GM10847 (cell line): ENCODE data around the gene SLC5A1.

Experiments used
- POLR2A ChIP-seq: IDR thresholded peaks from 2 replicates; pipeline ENCODE4 v1.6.1; 2011; ENCODE audit not compliant: insufficient read length; ENCODE audit errors: extremely low read depth

SLC5A1 gene

DNA sequence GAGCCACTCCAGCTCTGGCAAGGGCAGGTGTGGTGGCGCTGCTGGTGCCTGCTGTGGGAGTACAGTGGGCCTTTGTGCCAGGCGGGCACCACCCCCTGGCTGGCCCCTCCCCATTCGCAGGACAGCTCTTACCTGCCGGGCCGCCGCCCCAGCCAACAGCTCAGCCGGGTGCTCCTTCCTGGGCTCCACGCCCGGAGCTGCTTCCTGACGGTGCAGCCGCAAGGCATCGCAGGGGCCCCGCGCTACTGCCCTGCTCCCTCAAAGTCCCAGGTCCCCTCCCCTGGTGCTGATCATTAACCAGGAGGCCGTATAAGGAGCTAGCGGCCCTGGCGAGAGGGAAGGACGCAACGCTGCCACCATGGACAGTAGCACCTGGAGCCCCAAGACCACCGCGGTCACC lies at the start of gene SLC5A1:
TSS of gene SLC5A1 (plus strand) at position 338 of the 400 bp plus-strand sequence. CDS start at position 359, 21 bp downstream.
- no peak for TF ChIP-seq POLR2A

DNA sequence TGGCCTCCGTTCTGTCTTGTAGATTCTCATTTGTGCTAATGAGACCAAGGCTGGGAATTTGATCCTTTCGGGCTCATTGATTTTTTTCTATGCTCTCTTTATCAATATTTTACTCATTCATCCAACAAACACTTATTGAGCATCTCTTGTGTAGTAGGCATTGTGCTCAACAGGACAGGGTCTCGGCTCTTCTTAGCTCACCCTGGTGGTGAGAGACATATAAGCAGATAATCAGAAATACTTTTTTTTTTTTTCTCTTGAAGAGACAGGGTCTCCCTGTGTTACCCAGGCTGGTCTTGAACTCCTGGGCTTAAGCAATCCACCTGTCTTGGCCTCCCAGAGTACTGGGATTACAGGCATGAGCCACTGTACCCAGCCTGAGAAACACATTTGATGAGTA lies 48.0 kb upstream of the SLC5A1 start:
- no peak for TF ChIP-seq POLR2A

DNA sequence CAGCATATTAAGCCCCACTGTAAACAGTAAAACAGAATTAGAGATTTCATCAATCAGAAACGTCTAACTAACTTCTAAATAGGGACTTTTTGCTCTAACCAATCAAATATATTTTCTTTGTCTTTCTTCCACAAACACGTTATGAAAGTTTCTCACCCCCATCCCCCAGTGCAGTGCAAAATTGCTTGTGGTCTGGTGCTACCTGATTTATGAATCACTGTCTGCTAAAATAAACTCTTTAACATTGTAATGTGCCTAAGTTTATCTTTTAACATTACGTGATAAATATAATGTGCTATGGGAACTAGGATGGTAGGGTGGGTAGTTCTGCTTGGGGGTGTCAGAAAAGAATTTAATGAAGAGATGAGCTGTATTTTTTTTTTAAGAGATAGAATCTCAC lies 47.3 kb upstream of the SLC5A1 start:
- TF ChIP-seq POLR2A: no peak

DNA sequence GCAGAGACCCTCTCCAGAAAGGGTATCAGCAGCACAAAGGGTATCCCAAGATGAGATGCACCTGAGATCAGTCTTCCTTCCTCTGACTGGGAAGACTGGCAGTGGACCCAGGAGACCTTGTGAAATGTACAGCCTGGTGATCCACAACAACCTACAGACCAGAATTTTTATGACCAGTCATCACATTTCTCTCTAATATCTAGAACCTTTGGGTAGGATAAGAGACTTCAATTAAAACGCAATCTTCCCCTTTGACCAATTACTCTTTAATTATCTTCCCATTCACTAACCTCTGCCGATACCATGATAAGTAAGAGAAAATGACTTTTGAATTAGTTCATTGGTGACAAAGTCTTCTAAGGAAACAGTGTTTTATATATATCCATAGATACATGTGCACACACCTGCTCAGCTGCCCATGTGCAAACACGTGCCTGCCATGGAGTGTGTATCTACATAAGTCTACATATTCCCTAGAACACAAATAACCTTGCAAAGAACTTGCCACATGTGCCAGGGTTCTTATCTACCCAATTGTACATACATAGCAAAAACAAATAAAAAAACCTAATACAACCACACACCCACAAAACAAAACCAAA lies 44.2 kb upstream of the SLC5A1 start:
- no peak for TF ChIP-seq POLR2A

DNA sequence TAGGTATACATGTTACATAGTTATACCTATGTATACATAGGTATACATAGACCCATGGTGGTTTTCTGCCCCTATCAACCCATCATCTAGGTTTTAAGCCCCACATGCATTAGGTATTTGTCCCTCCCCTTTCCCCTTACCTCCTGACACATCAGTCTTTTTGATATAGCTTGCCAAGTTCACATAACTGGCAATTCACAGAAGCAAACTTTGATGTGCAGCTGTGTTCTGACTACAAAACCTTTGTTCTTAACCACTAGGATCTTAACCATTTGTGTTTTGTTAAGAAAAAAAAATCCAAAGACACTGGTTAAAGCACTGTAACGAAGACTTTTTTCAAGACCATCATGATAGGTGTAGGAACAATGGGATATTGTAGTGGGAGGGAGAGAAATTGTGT lies 42.9 kb upstream of the SLC5A1 start:
- no peak for TF ChIP-seq POLR2A

DNA sequence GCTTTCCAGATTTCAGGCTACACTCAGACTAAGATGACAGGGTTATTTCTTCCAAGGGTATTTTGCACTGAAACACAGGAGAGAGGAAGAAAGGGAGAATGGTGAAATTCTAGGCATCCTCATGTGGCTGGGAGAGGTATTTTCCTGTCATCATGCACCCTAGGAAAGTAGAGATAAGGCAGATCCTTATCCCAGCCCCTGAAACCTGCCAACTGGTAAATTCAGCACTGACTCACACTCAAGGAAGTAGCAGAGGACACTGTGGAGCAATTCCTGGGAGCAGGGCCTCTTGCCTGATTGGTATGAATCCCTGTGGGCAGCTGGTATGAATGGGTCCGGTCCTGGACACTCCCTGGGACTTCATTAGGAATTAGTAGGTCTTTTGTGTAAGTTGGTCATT lies 37.6 kb upstream of the SLC5A1 start:
- no peak for TF ChIP-seq POLR2A

DNA sequence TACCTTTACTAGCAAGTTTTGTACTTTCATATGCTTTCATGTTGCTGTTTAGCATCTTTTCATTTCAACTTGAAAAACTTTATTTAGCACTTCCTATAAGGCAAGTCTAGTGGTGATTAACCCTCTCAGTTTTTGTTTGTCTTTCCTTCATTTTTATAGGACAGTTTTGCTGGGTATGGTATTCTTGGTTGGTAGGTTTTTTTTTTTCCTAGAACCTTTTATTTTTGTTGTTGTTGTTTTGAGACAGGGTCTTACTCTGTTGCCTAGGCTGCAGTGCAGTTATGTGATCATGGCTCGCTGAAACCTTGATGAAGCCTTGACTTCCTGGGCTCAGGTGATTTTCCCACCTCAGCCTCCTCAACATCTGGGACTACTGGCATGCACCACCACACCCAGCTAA lies 29.9 kb upstream of the SLC5A1 start:
- no peak for TF ChIP-seq POLR2A

DNA sequence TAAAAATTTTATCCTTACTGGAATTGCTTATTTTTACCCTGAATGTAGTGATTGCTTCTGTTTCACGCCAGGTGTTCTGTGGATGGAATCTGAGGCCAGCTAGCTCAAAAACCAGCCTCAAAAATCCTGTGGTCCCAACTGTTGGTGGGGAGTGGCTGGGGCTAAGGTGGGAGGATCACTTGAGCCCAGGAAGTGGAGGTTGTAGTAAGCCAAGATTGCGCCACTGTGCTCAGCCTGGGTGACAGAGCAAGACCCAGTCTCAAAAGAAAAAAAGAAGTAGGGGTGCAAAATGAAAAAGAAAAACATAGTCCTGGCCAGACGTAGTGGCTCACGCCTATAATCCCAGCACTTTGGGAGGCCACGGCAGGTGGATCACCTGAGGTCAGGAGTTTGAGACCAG lies 27.0 kb upstream of the SLC5A1 start:
- TF ChIP-seq POLR2A: no peak

DNA sequence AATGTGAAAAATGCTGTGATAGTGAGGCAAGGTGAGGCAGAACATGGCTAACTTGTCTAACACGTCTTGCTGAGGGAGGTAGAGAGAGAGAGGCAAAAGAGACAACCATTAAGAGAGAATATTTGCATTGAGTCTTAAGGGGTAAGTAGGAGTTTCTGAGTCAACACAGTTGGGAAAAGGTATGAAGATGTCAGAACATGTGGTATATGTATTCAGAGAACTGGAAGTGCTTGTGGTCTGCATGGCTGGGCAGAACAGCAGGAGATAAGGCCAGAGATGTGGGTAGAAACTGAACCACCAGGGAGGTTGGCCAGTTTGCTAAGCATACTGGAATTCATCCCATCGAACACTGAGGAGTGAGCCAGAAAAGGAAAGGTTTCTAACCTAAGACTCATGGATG lies 25.0 kb upstream of the SLC5A1 start:
- TF ChIP-seq POLR2A: no peak

DNA sequence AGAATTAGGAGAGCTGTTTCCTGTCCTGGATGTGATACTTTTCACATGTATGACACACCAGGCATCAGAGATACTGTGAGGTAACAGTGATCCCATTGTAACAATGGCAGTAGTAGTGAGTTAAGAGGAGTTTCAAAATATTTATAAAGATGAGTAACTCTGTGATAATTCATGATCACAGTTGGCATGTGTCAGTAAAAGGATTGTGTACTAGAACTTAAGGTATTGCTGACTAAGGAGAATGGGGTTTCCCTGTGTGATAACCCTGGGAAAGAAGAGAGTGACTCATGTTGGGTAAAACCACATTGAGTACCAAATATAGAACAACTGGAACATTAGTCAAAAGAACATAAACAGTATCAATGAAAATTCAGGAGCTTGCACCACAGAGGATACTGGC lies 22.9 kb upstream of the SLC5A1 start:
- no peak for TF ChIP-seq POLR2A

DNA sequence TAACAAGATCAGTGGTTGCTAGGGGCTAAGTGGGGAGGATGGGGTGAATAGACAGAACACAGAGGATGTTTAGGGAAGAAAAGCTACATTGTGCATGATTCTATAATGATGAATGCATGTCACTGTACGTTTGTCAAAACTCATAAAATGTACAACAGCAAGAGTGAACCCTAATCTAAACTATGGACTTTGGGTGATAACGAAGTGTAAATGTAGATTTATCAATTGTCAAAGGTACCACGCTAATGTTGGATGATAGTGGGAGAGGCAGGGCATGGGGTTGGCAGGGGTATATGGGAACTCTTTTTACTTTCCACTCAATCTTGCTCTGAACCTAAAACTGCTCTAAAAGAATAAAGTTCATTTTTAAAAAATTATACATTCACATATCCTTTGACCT lies 21.3 kb upstream of the SLC5A1 start:
- no peak for TF ChIP-seq POLR2A

DNA sequence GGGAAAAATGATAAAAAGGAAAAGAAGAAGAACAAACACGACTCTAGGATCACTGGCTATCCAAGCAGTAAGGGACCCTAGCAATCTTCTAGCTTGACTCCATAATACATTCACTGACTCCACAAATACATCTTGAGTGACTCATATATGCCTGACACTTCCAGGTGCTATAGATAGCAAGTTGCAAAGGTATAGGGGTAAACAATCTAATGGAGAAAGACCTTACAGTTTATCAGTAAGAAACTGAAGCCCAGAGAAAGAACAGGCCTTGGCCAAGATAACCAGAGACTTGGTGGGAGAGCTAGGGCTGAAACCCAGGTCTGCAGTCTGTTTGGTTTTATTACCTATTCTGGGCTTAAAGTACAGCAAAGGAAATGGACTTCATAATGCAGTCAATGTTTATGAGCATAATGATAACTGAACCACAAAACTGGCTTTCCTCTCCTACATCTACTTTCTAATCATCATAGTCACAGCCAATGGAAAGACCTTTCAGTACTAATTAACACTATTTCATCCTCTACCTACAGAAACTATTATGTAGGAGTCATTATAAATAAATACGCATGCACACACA lies 19.7 kb upstream of the SLC5A1 start:
- TF ChIP-seq POLR2A: no peak

DNA sequence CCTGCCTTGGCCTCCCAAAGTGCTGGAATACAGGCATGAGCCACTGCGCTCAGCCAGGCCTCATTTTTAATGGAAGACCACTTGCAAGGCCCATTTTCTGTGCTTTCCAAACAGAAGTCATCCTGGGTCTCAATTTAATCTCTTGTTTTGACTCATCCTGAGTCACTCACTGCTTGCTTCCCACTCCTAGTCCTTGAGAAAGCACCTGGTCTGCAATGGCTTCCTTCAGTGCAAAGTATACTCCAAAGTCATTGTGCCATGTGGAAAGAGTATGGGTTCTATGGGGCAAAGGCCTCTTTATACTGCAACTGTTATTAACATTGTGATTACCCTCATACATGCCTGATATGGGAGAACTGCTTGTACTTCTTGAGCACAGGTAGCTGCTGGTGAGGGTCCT lies 18.3 kb upstream of the SLC5A1 start:
- no peak for TF ChIP-seq POLR2A

DNA sequence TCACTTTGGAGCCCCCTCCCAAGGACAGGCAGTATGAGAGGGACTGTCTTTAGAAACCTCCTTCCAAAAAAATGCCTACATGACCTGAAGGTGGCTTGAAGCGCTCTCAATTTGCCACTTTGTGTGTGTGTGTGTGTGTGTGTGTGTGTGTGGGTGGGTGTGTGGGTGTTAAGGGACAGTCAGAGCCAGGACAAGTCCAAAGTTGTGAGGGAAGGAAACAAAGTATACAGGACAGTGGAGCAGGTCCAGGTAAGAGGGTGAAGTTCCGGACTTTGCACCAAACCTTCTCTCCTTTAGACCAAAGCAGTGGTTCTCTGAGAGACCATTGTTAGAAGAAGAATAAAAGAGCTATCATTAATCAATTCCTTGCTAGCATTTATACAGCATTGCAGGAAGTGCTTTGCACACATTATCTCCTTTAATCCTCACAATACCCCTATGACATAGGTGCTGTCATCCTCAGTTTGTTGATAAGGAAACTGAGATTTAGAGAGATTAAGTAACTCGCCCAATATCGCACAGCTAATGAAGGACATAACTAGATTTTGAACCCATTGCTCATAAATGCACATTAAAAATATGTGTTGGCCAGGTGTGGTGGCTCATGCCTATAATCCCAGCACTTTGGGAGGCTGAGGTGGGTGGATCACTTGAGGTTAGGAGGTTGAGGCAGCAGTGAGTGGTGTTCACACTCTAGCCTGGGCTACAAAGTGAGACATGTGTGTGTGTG lies 12.4 kb upstream of the SLC5A1 start:
- no peak for TF ChIP-seq POLR2A

DNA sequence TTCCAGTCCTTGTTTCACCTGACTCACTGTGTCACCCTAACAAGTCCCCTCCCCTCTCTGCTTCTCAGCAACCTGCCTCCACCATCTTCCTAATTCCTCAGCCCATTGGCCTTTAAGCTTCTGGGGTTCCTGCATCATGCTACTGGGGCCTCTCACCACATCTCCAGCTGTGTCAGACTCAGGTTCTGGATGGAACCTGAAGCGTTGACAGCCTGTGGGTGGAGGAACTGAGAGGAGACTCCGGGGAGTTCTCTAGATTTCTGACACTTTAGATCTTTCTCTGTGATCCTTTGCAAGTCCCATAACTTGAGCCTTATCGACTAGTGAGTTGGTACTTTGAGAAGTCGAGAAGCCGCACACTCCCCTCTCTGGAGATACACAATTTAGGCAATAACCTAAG lies 11.6 kb upstream of the SLC5A1 start:
- TF ChIP-seq POLR2A: no peak

DNA sequence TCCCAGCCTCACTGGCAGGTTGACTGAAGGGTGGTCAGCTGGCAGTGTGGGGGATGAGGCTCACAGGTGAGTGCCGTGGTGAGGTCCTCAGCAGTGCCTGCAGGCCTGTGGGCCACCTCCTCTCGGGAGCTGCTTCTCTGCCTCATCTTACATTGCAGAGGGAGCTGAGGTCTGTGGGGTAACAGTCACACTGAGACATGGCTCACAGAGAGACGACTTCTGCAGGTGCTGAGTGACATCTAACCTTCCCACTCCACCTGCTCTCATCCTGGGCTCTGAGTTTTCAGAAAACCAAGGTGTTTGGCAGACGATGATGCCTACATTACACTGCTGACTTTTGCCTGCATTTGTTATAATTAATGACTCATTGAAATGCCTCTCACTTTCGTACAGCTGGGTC lies 8.8 kb upstream of the SLC5A1 start:
- TF ChIP-seq POLR2A: no peak

DNA sequence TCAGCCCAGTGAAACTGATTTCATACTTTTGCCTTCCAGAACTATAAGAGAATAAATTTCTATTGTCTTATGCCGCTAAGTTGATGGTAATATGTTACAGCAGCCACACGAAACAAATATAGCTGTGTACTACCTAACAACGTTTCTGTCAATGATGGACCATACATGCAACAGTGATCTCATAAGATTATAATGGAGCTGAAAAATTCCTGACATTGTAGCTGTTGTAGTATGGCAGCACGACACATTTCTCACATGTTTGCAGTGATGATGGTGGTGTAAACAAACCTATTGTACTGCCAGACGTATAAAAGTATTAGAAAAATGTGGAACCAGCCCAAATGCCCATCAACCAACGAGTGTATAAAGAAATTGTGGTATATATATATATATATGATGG lies 5.8 kb upstream of the SLC5A1 start:
- TF ChIP-seq POLR2A: no peak
